HepG2 (cell line): ENCODE results near the gene CEP162. TPM values are rescaled to one million over a fixed set of nuclear protein-coding genes. Genes with fewer than 3 reads are reported as not detected.
A peak's percentile ranks its signal among the peaks of the same experiment; 100 is the strongest.
"Not testable (repeated sequence)": the region's sequence is repeated elsewhere in the genome, so short reads cannot be mapped to it uniquely, and the experiment has no call there.

Experiments used
- ATAC-seq: fragments of 200-7000 bp; cut with Tn5 transposase; 3 replicates; pipeline ENCODE4 v1.9.1; 2020; ENCODE audit warnings: mild to moderate bottlenecking, moderate library complexity
- BruUV-seq: library from RNA; stranded (reverse); fragments of 400-500 nt; replicated peaks from 2 replicates; lab custom pipeline; 2021; lab: Mats Ljungman, UMichigan
- CTCF ChIA-PET: fragments of 300-600 bp; formaldehyde crosslinking; extraction: SDS; loops from one replicate; lab custom pipeline; 2021; ENCODE audit warnings: low total read pairs, inconsistent platforms, low intra/inter-chr PET ratio; lab: Yijun Ruan, JAX
- POLR2A ChIA-PET: fragments of 350-600 bp; sonication (Branson Sonifier 250); formaldehyde crosslinking; loops from one replicate; lab custom pipeline; 2020; ENCODE audit warnings: antibody characterized with exemption, inconsistent platforms; lab: Yijun Ruan, JAX
- DNase-seq: peaks from one replicate; pipeline ENCODE4 v3.0.0-alpha.2; 2015; ENCODE audit warnings: low spot score
- FAIRE-seq: peaks from 3 replicates; lab custom pipeline; 2011; peaks lifted over from hg19 to GRCh38; lab: Jason Lieb, UNC
- H2AFZ ChIP-seq: one replicate; pipeline ENCODE4 v1.6.1; 2011; ENCODE audit warnings: low read length, inconsistent platforms
- H3K27ac ChIP-seq: fragments of 300-600 bp; 3 replicates; pipeline ENCODE4 v1.8.0; 2011; ENCODE audit warnings: mixed run types, mild to moderate bottlenecking, mixed read lengths, low read length, inconsistent platforms; ENCODE audit not compliant: insufficient read depth; ENCODE audit errors: extremely low read length
- H3K27me3 ChIP-seq, 2 experiments: fragments of 200-600 bp in 1 of 2; 2 replicates in 1 of 2; 3 replicates in 1 of 2; pipeline versions ENCODE4 v1.6.0 to v1.8.0; 2011; ENCODE audit warnings: low read length in 2 of 2, mild to moderate bottlenecking in 2 of 2, moderate library complexity in 2 of 2, inconsistent platforms in 1 of 2; ENCODE audit not compliant: insufficient read depth in 2 of 2, control insufficient read depth in 1 of 2
- H3K36me3 ChIP-seq, 2 experiments: fragments of 200-600 bp in 1 of 2; replicated peaks in 1 of 2; 2 replicates in 1 of 2; 3 replicates in 1 of 2; pipeline versions ENCODE4 v1.5.1 to v1.8.0; 2011; ENCODE audit warnings: low read length in 2 of 2, inconsistent platforms in 1 of 2; ENCODE audit not compliant: insufficient read depth in 2 of 2, control insufficient read depth in 1 of 2
- H3K4me1 ChIP-seq: 2 replicates; pipeline ENCODE4 v1.5.1; 2012; ENCODE audit warnings: low read length, inconsistent platforms; ENCODE audit not compliant: insufficient read depth
- H3K4me2 ChIP-seq: 2 replicates; pipeline ENCODE4 v1.6.0; 2011; ENCODE audit warnings: low read depth, low read length, inconsistent platforms
- H3K4me3 ChIP-seq, 3 experiments: fragments of 200-600 bp in 1 of 3; sonication (generic), shearing (Covaris generic) in 1 of 3; replicated peaks in 1 of 3; 2 replicates each; pipeline ENCODE4 v1.5.1; 2011 to 2016; ENCODE audit warnings: low read length in 3 of 3, inconsistent platforms in 2 of 3, low read depth in 2 of 3, mild to moderate bottlenecking in 2 of 3, control low read depth in 1 of 3, mixed read lengths in 1 of 3; ENCODE audit not compliant: insufficient read depth in 1 of 3
- H3K79me2 ChIP-seq: one replicate; pipeline ENCODE4 v1.6.1; 2011; ENCODE audit warnings: low read length, inconsistent platforms; ENCODE audit not compliant: insufficient read depth
- H3K9ac ChIP-seq: 2 replicates; pipeline ENCODE4 v1.6.0; 2011; ENCODE audit warnings: mild to moderate bottlenecking, low read depth, low read length, inconsistent platforms; ENCODE audit not compliant: insufficient read depth
- H3K9me3 ChIP-seq: 2 replicates; pipeline ENCODE4 v1.5.1; 2012; ENCODE audit warnings: mild to moderate bottlenecking, low read length
- H4K20me1 ChIP-seq: 2 replicates; pipeline ENCODE4 v1.6.0; 2011; ENCODE audit warnings: inconsistent platforms, mild to moderate bottlenecking, low read length, moderate library complexity; ENCODE audit not compliant: insufficient read depth
- CTCF ChIP-seq: sonication (generic); formaldehyde crosslinking; IDR thresholded peaks from 2 replicates; pipeline ENCODE4 v1.5.0; 2020; ENCODE audit warnings: mild to moderate bottlenecking, missing genetic modification reagents, moderate library complexity
- LCORL ChIP-seq, 2 experiments: fragments of 450-650 bp in 1 of 2; sonication (generic) in 1 of 2; formaldehyde crosslinking in 1 of 2; IDR thresholded peaks; 2 replicates each; pipeline versions ENCODE4 v1.5.0 to v1.6.1; 2017 to 2020; ENCODE audit warnings: antibody characterized with exemption in 1 of 2, missing genetic modification reagents in 1 of 2
- MAFF ChIP-seq: IDR thresholded peaks from 2 replicates; pipeline ENCODE4 v1.6.1; 2011; ENCODE audit warnings: low read depth, low read length, improper control_type of control experiment
- PRDM10 ChIP-seq: sonication (generic); formaldehyde crosslinking; IDR thresholded peaks from 2 replicates; pipeline ENCODE4 v1.4.0; 2020; ENCODE audit warnings: low read depth, missing genetic modification reagents
- STAG1 ChIP-seq: sonication (generic); formaldehyde crosslinking; IDR thresholded peaks from 2 replicates; pipeline ENCODE4 v1.4.0; 2020; ENCODE audit warnings: missing genetic modification reagents
- ZNF546 ChIP-seq: sonication (generic); formaldehyde crosslinking; conservative IDR thresholded peaks from 2 replicates; pipeline ENCODE4 v1.8.1; 2023; ENCODE audit warnings: mild to moderate bottlenecking, missing genetic modification reagents
- ZNF547 ChIP-seq: sonication (generic); formaldehyde crosslinking; IDR thresholded peaks from 2 replicates; pipeline ENCODE4 v1.5.1; 2020; ENCODE audit warnings: mild to moderate bottlenecking, missing genetic modification reagents
- ZNF549 ChIP-seq: sonication (generic); formaldehyde crosslinking; IDR thresholded peaks from 2 replicates; pipeline ENCODE4 v1.5.0; 2020; ENCODE audit warnings: missing genetic modification reagents
- ZNF577 ChIP-seq: sonication (generic); formaldehyde crosslinking; IDR thresholded peaks from 2 replicates; pipeline ENCODE4 v1.4.0; 2020; ENCODE audit warnings: mild to moderate bottlenecking, low read depth, missing genetic modification reagents, borderline replicate concordance
- whole genome bisulfite sequencing: methylation state at CpG from one replicate; pipeline ENCODE4 v1.1.6; 2017; ENCODE audit warnings: low lambda C conversion rate; 5-methylcytosine and 5-hydroxymethylcytosine counted together
- in situ Hi-C: cut with HindIII; loops from 2 replicates; pipeline ENCODE4 v1.10.0; 2017; ENCODE audit warnings: low pct_unique_long_range_greater_than_20kb; ENCODE audit not compliant: extremely low pct_ligation_motif_present
- intact Hi-C: fragments of 100-400 bp; cut with micrococcal nuclease; formaldehyde crosslinking; loops from one replicate; pipeline ENCODE4 v1.10.0; 2022; ENCODE audit not compliant: unreplicated experiment
- polyA plus RNA-seq, 8 experiments: library from polyadenylated mRNA; depleted of rRNA in 3 of 8; stranded (reverse) in 7 of 8; unstranded in 1 of 8; fragments of >200 nt; fragmentation: Illumina TruSeq in 4 of 8; extraction: Trizol in 4 of 8; gene quantifications; 2 replicates each; pipeline versions ENCODE4 v1.2.1 to v1.2.3, GENCODE V29; 2011 to 2016; ENCODE audit warnings: low read depth in 4 of 8, missing spikeins in 1 of 8, mixed read lengths in 1 of 8; ENCODE audit not compliant: insufficient read depth in 1 of 8
- total RNA-seq, 5 experiments: library from RNA; depleted of rRNA; stranded (reverse); fragments of >200 nt; fragmentation: Illumina TruSeq; extraction: Trizol; gene quantifications; 2 replicates each; pipeline ENCODE4 v1.2.3, GENCODE V29; 2016; ENCODE audit warnings: low read depth in 1 of 5

CEP162 gene
- total and polyA plus RNA-seq, 2 of the 13 experiments (the other 11 are each of a cell fraction or from before 2014, with no cell fraction given): 0.50 to 7.9 TPM

- H3K9me3 ChIP-seq; H3K27ac ChIP-seq; H4K20me1 ChIP-seq; FAIRE-seq; ATAC-seq; H3K4me2 ChIP-seq; CTCF ChIA-PET; in situ Hi-C loops; H3K4me3 ChIP-seq; H3K79me2 ChIP-seq; DNase-seq; intact Hi-C loops; H3K36me3 ChIP-seq; POLR2A ChIA-PET; BruUV-seq; H3K4me1 ChIP-seq; H3K27me3 ChIP-seq; H3K9ac ChIP-seq; H2AFZ ChIP-seq; TF ChIP-seq LCORL (CRISPR knock-in tag; IDR thresholded peaks at IDR 0.05): not testable (repeated sequence)
- over 99% methylated on average over 6 of the region's 6 CpGs for WGBS
- 0 out of 2 replicates have a peak, but pooled peaks have one; percentile 27 for TF ChIP-seq LCORL (IDR thresholded peaks at IDR 0.05)
Observed at GRCh38 chr6:84199987-84200386, 27.5 kb downstream of the CEP162 start.

- ATAC-seq (no peak), DNase-seq (no peak), FAIRE-seq (no peak)
- Histone ChIP-seq H4K20me1 (no peaks in the 10 kb centered on the region), H3K27ac (no peak overlapping the region), H3K4me1 (no peaks in the 10 kb centered on the region), H2AFZ (no peak overlapping the region), H3K9me3 (no peaks in the 10 kb centered on the region), H3K4me2 (no peak overlapping the region), H3K4me3 (no peak overlapping the region), H3K27me3 (no peaks in the 10 kb centered on the region), H3K9ac (no peak overlapping the region), H3K79me2 (no peaks in the 10 kb centered on the region), H3K36me3 (peaks cover 0 to 9% of the 10 kb centered on the region in 2 experiments; a peak in 2 of 5 replicates)
- ChIA-PET POLR2A (no interaction called here), CTCF (no interaction called here)
- intact Hi-C loops: no loop called here
- WGBS: 88% methylated on average over 2 of the region's 2 CpGs
- TF ChIP-seq MAFF: 0 out of 2 replicates have a peak, but pooled peaks have one; percentile 6
- no peak for TF ChIP-seq ZNF549 (CRISPR knock-in tag)
- peak; percentile 24; the same call in 1 of the 2 replicates for TF ChIP-seq STAG1
- no peak for TF ChIP-seq PRDM10 (CRISPR knock-in tag)
- TF ChIP-seq CTCF (CRISPR knock-in tag): peak; percentile 38
- no peak for TF ChIP-seq ZNF546 (CRISPR knock-in tag)
- no peak for TF ChIP-seq ZNF547
- no peak for TF ChIP-seq ZNF577 (CRISPR knock-in tag)
- no TSS peak for BruUV-seq
- in situ Hi-C loops: no loop called here
Observed at GRCh38 chr6:84197708-84198107, 29.7 kb downstream of the CEP162 start.
